Endothelial cell of umbilical vein (primary cell): ENCODE measurements around the gene LMF2.

ENCODE experiments used
- CTCF ChIP-seq, 2 donors: IDR thresholded peaks; 1 replicate in 1 of 2; 2 replicates in 1 of 2; pipeline ENCODE4 v1.5.1; 2011; ENCODE audit warnings: low read length in 2 of 2, mild to moderate bottlenecking in 2 of 2, moderate library complexity in 2 of 2, control low read depth in 1 of 2, inconsistent platforms in 1 of 2, low read depth in 1 of 2; ENCODE audit not compliant: insufficient read depth in 1 of 2; ENCODE audit errors: extremely low read depth in 1 of 2
- EZH2 ChIP-seq: IDR thresholded peaks from 2 replicates; pipeline ENCODE4 v1.6.1; 2012; ENCODE audit warnings: borderline replicate concordance, low read depth, mild to moderate bottlenecking, moderate library complexity, low read length, inconsistent platforms; ENCODE audit not compliant: severe bottlenecking
- FOS ChIP-seq: IDR thresholded peaks from 2 replicates; pipeline ENCODE4 v1.6.1; 2011; ENCODE audit warnings: mild to moderate bottlenecking, low read length, moderate library complexity, borderline replicate concordance; ENCODE audit not compliant: insufficient read depth
- GATA2 ChIP-seq: IDR thresholded peaks from 2 replicates; pipeline ENCODE4 v1.7.0; 2011; ENCODE audit warnings: low read depth, mild to moderate bottlenecking, moderate library complexity, mixed read lengths, low read length; ENCODE audit not compliant: insufficient read length, insufficient read depth
- JUN ChIP-seq: IDR thresholded peaks from 2 replicates; pipeline ENCODE4 v1.6.1; 2011; ENCODE audit warnings: borderline replicate concordance, low read depth; ENCODE audit not compliant: insufficient read length, insufficient read depth
- MAX ChIP-seq: IDR thresholded peaks from 2 replicates; pipeline ENCODE4 v1.6.1; 2011; ENCODE audit not compliant: insufficient read depth, insufficient read length
- MYC ChIP-seq: IDR thresholded peaks from one replicate; pipeline ENCODE4 v1.6.1; 2011; ENCODE audit warnings: mild to moderate bottlenecking, low read depth, low read length
- POLR2A ChIP-seq: IDR thresholded peaks from 2 replicates; pipeline ENCODE4 v1.6.1; 2012; ENCODE audit warnings: low read depth, mild to moderate bottlenecking, control low read depth, low read length
- POLR2AphosphoS5 ChIP-seq: IDR thresholded peaks from 2 replicates; pipeline ENCODE4 v1.6.1; 2012; ENCODE audit warnings: low read depth, mild to moderate bottlenecking, control low read depth, low read length, moderate library complexity; ENCODE audit not compliant: insufficient read depth

GRCh38 chr22:50502096-50502495, 5.4 kb downstream of the LMF2 start:
- TF ChIP-seq CTCF (IDR thresholded peaks at IDR 0.05; ENCODE audit: extremely low read depth in 1 of 2, insufficient read depth in 1 of 2, low read depth in 1 of 2, low read length in 2 of 2) (no peak), JUN (no peak), POLR2A (no peak), EZH2 (no peak), POLR2AphosphoS5 (no peak), GATA2 (no peak), MAX (no peak), FOS (no peak), MYC (no peak)
